ENCODE measurements around the gene ERC1.

The ERC1 gene

DNA sequence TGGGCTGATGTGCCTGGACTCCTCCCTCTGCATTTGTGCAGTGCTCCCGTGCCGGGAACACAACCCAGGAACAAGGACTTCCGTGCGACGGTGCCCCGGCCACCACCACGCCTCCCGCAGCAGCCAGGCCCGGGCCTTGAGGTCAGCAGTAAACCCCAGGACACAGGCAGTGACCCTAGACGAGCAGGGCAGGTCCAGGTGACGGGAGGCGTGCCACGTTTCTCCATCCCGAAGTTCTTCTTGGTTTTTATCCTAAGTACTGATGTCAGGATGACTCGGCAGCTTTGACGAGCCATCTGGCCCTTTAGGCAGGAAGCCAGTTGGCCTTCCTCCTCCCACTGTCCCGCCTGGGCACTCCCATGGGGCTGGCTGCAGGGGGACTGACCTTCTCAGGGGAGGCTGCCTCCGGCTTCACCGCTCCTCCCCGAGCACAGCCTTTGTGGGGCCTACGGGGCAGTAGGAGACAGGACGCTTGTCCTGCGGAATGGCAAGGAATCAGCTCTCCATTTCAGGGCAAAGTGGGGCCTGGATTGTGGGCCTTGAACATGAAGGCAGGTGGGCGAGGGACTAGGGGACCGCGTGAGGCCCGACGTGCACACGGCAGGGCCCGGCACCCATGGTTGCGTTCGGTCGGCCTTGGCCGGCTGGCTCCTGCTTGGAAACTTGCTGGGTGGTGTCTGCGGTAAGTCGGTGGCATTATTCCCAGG, 509.2 kb downstream of the ERC1 start:
- no peak for DNase-seq

DNA sequence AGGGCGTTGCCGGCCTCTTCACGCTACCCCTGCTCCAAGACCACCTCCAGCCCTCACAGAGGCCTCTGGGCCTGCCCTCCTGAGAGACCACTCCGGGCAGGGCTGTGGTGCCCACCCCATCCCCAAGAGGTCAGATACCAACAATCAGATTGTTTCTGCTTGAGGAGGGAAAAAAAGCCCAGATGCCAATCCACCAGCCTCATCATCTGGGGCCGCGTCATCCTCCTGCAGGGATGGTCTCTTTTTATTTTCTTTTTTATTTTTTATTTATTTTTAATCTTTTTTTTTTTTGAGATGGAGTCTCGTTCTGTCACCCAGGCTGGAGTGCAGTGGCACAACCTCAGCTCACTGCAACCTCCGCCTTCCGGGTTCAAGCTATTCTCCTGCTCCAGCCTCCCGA, 510.0 kb downstream of the ERC1 start:
- no peak for DNase-seq

DNA sequence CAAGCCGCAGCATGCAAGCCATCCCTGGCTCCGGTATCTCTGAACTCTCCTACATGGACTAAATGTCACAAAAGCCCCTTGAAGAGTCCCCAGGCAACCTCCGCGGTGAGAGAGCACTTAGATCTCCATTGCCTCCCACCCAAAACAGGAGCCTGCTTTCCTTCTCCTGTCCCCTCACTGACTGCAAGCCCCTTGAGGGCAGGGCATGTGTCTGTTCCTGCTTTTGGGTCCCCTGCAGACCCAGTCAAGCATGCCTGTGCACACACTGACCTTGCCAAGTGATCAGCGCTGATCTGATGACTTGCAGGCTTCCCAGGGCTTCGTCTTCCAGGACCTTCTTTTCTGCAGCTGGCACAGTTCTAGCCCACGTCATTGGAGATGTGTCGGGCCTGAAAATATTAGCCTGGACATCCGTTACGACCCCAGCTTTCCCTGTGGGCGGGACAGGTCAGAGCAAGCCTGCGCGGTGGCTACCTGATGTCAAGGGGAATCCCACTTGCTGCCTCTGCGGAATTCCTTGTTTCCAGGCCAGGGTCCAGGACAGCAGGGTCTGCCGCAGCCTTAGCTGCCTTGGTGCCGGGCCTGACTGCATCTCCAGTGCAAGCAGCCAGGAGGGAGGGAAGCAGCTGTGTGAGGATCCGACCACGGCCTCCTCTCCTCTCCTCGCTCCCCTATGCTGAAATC, 510.8 kb downstream of the ERC1 start:
- no peak for DNase-seq

DNA sequence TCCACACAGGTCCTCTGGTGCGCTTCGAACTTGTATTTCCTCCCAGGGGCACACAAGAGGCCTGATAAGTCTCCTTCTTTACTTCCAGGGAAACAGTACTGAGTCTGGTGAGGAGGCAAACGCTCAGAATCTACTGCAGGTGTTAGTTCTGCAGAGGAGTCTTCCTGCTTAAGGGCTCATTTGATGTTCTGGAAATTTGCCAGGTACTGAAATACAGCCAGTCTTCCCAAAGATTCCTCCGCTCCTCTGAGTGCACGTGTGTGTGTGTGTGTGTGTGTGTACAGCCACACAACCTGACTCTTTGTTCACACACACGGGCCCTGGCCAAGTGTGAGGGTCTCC, 511.3 kb downstream of the ERC1 start:
- DNase-seq: no peak

DNA sequence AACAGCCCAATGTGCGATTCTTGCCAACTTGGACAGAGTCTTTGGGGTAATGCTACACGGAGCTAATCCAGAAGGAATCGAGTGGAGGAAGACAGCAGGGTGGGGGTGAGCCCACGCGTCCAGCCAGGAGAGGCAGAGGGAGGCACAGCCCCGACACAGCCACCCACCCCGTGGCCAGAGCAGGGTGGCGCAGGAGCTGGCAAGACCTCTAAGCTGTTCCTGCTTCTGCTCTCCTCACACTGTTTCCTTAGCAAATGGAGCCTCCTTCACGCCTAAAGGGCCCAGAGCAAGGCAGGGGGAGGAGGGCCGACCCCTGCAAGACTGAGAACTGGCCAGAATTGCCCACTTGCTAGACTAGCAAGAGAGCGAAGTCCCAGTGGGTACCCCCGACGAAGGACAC, 511.8 kb downstream of the ERC1 start:
- peak; percentile 54 for DNase-seq

DNA sequence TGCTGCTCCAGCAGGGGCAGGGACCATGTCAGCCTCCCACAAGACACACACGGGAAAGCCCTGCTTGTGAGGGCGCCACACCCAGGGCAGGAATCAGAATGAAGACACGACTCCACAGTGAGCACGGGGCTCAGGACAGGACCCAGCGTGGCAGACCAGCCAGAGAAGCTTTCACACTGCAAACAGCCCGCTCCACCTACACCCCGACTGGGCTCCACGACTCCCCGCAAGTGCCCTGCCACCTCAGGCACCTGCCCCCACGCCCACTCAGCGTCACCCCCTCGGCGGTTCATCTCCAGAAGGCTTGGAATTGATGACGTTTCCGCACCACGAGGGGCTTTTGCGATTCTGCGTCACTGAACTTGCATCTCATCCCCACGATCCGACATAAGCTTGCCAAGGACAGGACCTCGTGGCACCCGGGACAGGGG, 512.3 kb downstream of the ERC1 start:
- DNase-seq: peak; percentile 57

DNA sequence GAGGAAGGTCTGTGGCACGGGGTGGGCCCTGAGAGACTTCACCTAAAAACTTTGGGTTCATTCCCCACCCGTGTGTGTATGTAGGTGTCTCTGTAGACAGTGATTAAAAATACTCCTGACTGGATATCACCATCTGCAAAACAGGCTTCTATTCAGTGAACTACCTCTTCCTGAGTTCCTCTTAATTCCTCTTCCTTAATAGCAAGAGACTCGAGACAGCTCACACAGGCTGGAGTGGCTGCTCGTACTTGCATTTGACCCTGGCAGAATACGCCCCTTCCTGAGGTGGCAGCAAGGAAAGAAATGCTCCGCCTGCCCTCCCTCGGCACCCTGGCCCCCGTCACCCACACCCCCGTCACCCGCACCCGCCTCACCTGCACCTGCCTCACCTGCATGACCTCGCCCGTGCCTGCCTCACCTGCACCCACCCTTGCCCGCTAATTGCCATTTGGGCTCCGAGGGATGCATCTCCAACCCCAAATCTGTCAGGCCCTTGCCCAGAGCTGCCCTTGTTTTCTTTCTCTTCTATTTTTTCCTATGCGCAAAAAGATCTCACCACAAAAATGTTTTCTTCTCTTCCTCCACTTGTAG, 513.4 kb downstream of the ERC1 start:
- DNase-seq: peak; percentile 41

DNA sequence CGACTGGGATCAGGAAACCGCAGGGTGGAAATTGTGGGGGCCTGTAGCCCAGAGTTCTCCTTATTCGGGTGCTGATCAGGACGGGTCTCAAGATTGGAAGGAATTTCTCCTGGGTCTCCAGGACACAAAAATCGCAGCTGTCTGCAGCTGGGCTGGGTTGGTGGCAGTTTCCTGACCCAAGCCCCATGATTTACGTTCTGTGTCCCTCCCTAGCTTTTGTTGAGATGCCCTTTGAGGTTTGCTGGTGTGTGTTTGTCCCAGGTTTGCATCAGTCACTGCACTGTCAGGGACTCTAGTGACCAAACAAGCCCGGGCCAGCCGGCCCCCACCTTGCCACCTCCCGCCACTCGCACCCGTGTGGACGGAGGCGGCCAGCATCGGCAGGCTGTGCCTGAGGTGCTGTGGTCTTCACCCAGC, 513.9 kb downstream of the ERC1 start:
- DNase-seq: peak; percentile 42

DNA sequence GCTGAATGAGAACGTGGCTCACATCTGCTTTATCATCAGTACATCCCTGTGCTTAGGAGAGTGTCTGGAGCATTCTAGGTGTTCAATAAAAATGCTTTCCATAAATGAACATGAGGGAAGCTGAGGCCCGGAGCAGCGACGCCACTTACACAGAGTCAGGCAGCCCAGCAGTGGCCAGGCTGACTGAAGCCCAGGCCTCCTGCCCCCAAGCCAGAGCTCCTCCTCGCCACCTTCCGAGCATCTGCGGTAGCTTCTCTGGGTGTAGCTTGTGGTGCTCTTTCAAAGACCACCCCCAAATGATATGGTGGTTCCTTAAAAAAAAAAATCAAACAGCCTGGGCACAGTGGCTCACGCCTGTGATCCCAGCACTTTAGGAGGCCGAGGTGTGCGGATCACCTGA, 514.6 kb downstream of the ERC1 start:
- DNase-seq: peak; percentile 47

DNA sequence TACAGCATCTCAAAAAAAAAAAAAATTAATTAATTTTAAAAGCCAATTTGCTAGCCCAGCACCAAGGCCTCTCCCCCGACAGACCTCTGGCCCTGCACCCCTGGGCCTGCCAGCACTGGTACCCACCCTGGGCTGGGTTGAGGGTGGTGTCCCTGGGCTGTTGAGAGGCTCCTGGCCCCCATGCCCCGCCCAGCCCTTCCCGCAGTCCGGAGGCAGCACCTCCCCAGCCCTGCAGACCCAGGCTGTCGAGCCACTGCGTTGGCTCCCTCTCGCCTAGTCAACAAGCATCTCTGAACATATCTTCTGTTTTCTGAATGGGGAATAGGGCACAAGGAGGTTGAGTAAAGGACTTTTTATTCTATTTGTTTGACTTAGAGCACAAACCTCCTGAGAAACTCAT, 516.3 kb downstream of the ERC1 start:
- peak; percentile 52 for DNase-seq

DNA sequence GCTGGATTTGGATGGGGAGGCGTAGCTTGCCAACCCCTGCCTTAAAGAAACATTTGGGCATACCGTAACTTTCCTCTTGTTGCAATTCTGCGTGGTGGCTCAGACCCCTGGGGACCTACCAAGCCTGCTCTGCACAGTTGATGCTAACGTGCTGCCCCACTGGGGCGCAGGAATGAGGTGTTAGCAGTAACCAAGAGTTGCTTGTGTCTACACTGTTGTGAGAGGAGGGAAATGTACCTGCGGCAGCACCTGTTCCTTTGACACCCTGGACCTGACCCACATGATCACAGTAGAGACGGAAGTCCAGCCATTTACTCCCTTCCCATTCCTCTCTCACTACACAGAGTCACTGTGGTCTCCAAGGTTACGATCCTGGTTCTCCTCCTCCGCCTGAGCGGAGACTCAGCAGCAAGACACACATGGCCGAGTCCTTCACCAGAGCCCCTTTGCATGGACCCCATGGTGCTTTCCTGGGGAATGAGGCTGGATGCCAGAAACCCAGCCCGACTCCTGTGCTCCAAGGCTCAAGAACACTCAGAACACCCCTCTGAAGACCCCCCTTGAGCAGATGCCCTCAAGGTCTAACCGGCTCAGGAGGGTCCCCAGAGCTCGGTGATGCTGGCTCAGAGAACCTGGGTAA, 518.5 kb downstream of the ERC1 start:
- peak; percentile 49 for DNase-seq

DNA sequence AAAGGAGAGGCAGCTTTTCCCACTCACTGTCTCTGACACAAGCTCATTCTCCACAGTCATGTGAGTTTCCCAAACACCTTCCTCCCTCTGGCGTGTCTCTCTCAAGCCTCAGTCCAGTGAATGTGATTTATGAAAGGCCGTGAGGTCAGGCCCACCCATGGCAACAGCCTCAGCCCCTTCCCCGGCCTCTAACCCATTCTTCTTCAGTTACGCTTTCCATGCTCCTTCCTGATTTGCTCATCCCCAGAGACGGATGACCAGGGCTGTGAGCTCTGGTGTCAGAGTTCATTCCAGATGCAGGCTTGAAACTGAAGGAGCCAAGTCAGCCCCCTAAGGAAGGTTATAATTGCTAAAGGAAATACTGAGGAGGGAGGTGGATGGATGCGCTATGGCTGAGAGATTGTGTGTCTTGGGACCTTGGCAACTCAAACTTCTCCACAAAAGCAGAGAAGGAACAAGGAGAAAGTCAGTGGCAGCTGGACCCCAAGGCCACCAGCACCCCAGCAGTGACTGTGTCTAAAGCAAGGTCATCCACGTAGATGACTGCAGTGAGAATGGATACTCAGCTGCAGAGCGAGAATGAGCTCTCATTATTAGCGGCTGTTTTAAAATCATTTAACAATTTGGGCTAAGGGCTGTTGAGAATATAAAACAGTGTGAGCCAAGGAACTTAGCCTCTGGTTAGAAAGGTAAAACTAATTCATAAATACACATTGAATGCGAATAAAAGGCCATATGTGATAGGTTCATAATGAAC, 519.2 kb downstream of the ERC1 start:
- DNase-seq: peak; percentile 56

DNA sequence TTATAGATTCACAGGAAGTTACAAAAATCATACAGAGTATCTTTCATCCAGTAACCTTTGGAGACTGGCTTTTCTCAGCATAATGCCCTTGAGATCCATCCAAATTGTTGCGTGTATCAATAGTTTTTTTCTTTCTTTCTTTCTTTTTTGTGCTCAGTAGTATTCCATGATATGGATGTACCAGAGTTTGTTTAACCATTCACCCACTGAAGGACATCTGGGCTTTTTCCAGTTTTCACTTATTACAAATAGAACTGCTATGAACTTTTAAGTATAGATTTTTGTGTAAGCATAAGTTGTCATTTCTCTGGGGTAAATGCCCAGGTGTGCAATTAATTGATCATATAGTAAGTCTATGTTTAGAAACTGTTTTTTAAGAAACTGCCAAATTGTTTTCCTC, 524.0 kb downstream of the ERC1 start:
- no peak for DNase-seq

DNA sequence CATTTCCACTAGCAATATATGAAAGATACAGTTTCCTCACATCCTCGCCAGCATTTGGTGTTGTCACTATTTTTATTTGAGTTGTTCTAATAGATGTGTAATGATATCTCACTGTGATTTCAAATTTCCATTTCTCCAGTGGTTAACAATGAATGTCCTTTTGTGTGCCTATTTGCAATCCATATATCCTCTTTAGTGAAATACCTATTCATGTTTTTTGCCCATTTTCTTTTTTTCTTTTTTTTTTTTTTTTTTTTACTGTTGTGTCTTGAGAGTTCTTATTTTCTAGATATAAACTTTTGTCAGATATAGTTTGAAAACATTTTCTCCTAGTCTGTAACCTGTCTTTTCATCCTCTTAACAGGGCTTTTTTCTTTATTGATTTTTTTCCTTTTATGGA, 524.4 kb downstream of the ERC1 start:
- DNase-seq: no peak

DNA sequence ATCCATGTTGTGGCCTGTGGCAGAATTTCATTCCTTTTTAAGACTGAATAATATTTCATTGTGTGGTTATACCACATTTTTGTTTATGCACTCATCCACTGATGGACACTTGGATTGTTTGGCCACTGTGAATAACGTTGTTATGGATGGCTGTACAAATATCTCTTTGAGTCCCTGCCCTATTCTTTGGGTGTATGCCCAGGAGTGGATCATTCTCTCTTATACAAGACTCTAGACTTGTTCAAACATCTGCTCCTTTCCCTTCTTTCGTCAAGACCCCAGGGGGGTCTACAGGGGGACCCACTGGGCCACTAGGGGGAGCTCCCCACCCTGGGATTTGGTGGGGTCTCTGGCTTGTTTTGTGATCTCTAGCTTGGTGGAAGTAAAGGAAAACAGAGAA, 526.0 kb downstream of the ERC1 start:
- DNase-seq: peak; percentile 67

DNA sequence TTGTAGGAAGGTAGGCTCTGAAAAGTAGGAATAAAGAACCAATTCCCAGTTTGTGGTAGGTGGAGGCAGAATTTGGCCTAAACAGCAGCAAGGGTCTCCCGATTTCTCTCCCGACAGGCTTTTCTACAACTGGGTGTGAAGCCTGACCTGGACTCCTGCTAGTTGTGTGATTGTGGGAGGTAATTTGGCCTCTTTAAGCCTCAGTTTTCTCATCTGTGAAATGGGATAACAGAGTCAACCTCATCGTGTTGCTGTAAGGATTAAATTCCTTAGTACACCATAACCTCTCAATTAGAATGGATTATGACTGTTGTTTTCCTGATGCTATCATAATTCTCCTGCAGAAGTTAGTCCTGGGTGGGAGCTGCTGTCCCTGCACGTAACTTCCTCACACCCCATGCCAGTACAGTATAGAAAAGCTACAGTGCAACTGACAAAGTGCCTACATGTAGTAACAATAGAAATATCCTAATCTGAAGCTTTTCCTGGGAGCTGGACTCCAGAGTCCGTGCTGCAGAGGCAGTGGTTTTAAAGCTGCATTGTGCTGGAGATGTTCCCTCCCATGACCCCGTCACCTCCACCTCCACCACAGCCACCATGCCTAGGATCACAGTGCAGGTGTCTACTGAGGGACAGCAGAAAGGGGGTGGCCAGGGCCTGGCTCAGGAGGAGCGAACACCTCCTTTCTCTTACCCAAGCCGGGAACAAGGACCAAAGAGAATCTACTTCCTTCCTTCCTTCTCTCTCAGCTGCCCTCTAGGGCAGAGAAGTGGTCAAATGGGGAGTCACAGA, 526.9 kb downstream of the ERC1 start:
- DNase-seq: peak; percentile 52

DNA sequence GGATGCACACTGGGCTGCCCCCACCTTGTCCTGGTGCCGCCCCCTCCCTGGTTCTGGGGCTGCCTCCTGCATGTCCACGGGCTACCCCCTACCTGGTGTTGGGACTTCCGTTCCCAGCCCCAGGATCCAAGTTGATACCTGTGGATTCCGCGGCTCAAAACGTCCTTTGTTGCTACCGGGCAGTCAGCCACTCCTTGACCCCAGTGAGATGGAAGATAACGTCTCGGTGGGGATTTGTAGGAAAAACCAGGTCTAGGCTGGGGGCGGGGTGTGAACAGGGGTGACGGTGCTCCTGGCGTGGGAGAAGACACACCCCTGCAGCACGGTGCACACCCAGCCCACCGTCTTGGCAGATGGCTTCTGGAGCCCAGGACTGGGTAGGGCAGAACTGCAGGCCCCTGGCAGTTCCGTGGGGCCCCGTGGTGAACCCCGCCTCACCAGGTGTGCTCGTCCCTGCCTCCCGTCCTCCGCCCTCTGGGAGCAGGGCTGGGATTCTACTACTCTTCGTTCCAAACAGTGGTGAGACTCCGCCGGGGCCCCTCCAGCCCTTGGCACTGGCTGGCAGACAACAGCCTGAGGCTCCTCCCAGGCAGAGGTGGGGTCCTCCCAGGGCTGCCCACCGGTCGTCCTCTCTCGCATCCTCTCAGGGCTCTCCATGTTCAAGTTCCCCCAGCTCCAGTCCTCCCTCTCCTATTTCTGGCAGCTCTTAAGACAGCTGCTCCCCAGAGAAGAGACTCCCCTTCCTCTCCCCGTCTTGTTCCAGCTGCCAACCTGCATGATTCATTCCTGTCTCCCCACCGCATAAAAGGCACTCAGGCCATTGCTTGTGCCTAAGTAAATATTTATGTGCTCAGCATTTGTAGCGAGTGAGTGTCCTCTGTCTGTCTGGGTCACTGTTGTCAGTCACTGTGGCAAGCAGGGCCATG, 527.8 kb downstream of the ERC1 start:
- DNase-seq: peak; percentile 77

DNA sequence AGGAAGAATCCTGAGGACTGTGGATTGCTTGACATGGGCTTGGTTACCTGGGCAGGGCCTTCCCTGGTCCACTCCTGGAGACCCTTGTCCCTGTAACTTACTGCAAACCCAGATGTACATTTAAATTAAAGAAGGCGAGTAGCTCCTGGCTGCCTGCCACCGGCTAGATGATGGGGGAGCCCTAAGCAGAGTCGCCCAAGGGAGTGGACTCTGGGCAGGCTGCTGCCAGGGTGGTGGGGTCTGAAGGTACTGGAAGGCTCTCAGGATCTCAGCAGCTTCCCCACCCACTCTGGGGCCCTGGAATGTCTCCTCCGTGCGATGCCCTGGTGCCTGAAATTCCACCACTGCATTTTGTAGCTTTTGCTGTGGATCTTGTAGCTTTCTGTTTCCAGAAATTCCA, 528.6 kb downstream of the ERC1 start:
- peak; percentile 53 for DNase-seq

DNA sequence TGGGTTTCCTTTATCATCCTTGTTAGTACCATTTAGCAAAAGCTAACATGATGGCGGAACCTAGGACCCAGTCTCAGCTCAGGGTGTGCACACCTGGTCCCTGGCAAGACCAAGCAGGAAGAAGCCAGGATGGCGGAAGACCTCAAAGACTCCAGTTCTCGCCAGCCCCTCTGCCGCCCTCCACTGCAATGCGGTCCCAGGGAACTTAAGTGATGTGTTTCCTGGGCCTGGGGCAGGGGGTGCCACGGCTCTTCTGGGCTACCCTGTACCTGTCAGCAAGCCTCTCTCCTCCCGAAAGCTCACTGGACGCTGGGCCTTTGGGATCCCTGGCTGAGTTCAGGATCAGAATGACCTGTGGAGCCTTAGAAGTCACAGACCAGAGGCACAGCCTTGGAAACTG, 532.0 kb downstream of the ERC1 start:
- DNase-seq: peak; percentile 56

DNA sequence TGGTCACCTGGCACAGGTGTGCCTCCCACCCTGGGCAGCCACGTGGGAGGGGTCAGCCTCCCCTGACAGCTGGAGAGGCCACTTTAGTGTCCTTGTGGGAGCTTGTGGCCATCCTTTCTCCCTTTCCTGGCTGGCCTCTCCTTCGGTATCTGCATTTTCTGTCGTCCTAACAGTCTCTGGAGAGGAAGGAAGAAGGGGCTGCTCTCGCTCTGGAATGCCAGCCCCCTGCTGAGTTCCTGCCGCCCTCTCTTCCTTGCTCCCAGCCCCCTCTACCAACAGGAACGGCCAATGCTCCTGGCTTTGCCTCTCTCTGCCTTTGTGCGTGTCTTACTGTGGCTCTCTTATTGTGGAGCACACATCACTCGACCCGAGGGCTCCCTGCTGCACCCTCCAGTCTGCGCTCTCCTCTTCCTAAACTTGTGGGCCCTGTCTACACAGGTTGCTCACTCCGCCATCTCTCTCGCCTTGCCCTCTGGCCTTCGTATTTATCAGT, 532.6 kb downstream of the ERC1 start:
- DNase-seq: peak; percentile 68

DNA sequence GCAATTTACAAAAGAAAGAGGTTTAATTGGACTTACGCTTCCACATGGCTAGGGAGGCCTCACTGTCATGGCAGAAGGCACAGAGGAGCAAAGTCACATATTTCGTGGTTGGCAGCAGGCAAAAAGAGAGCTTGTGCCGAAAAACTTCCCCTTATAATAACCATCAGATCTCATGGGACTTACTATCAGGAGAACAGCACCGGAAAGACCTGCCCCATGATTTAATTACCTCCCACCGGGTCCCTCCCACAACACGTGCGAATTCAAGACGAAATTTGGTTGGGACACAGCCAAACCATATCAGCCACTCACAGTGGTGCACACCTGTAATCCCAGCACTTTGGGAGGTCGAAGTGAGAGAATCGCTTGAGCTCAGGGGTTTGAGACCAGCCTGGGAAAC, 534.8 kb downstream of the ERC1 start:
- DNase-seq: no peak

All from islet precursor cell (in vitro differentiated cells).